Lower leg skin (tissue), 4 donors: Measurements from ENCODE around the gene SERPINB7. TPM values are rescaled to one million over a fixed set of nuclear protein-coding genes. Genes with fewer than 3 reads are reported as not detected.

Experiments used
- DNase-seq, 2 donors: peaks; one replicate each; pipeline ENCODE4 v3.0.0-alpha.2; 2019; ENCODE audit warnings: low spot score in 2 of 2
- H3K4me3 ChIP-seq: fragments of 200-600 bp; sonication (generic); 2 replicates; pipeline ENCODE4 v1.5.1; 2017; ENCODE audit warnings: mild to moderate bottlenecking, low read depth; ENCODE audit not compliant: poor library complexity, severe bottlenecking
- CTCF ChIP-seq, 3 donors: fragments of 450-650 bp; IDR thresholded peaks; one replicate each; pipeline ENCODE4 v1.5.1; 2016; ENCODE audit warnings: antibody characterized with exemption in 3 of 3, mild to moderate bottlenecking in 3 of 3, moderate library complexity in 2 of 3
- POLR2A ChIP-seq, 2 donors: fragments of 450-650 bp; IDR thresholded peaks; one replicate each; pipeline ENCODE4 v1.6.1; 2016 to 2017; ENCODE audit warnings: antibody characterized with exemption in 2 of 2, mild to moderate bottlenecking in 1 of 2, moderate library complexity in 1 of 2
- WGBS, 2 donors: methylation state at CpG; one replicate each; pipeline ENCODE4 v1.1.5; 2018; 5-methylcytosine and 5-hydroxymethylcytosine counted together
- intact Hi-C: fragments of 100-400 bp; cut with DNase I; formaldehyde crosslinking; loops from one replicate; pipeline ENCODE4 v1.15.0; 2023; ENCODE audit warnings: low total_unique reads
- total RNA-seq, 4 donors: library from RNA; depleted of rRNA; stranded (reverse); fragments of >200 nt; gene quantifications; one replicate each; pipeline ENCODE4 v1.1.0, GENCODE V29; 2016

Gene SERPINB7
- total RNA-seq, 4 donors from 2014 or later: 140 to 354 (median 233) TPM

GRCh38 chr18:63774511-63774910, 707 bp upstream of the SERPINB7 start:
- TF ChIP-seq POLR2A (IDR thresholded peaks at IDR 0.05): no peak
- TF ChIP-seq CTCF (IDR thresholded peaks at IDR 0.05): no peak
- no peak overlapping the region for H3K4me3 ChIP-seq
- WGBS, 2 donors: 25 to 27% methylated on average over 1 of the region's 1 CpG
- no peak for DNase-seq
- intact Hi-C loops: no loop called here

- DNase-seq: no peak
- intact Hi-C loops: no loop called here
- no peak overlapping the region for H3K4me3 ChIP-seq
- TF ChIP-seq POLR2A (IDR thresholded peaks at IDR 0.05) (no peak), CTCF (IDR thresholded peaks at IDR 0.05) (no peak)
- WGBS, 2 donors: 34 to 37% methylated on average over 1 of the region's 1 CpG
Measured at GRCh38 chr18:63779386-63779785, 4.2 kb downstream of the SERPINB7 start.

- WGBS, 2 donors: 50 to 61% methylated on average over 5 of the region's 5 CpGs
- H3K4me3 ChIP-seq: no peak overlapping the region
- intact Hi-C loops: no loop called here
- TF ChIP-seq CTCF (IDR thresholded peaks at IDR 0.05) (no peak), POLR2A (IDR thresholded peaks at IDR 0.05) (no peak)
- DNase-seq: no peak
Measured at GRCh38 chr18:63783394-63783793, 8.2 kb downstream of the SERPINB7 start.

- 19 to 37% methylated on average over 4 of the region's 4 CpGs for WGBS, 2 donors
Measured at GRCh38 chr18:63784787-63785452, 9.7 kb downstream of the SERPINB7 start.

GRCh38 chr18:63787673-63788072, 12.5 kb downstream of the SERPINB7 start:
- TF ChIP-seq CTCF (IDR thresholded peaks at IDR 0.05) (no peak), POLR2A (IDR thresholded peaks at IDR 0.05) (no peak)
- 85 to 89% methylated on average over 4 of the region's 4 CpGs for whole genome bisulfite sequencing, 2 donors
- no peak overlapping the region for H3K4me3 ChIP-seq
- intact Hi-C loops: no loop called here
- no peak for DNase-seq

More at GRCh38 chr18:63784787-63785452, 9.7 kb downstream of the SERPINB7 start:
- no peak for DNase-seq
- TF ChIP-seq CTCF (IDR thresholded peaks at IDR 0.05) (no peak), POLR2A (IDR thresholded peaks at IDR 0.05) (no peak)
- H3K4me3 ChIP-seq: no peak overlapping the region
- intact Hi-C loops: no loop called here
